GM18517 (cell line): Measurements from ENCODE around the gene CCSER2.
"Not testable (repeated sequence)": the region's sequence is repeated elsewhere in the genome, so short reads cannot be mapped to it uniquely, and the experiment has no call there.

Experiments
- ATAC-seq: cut with Tn5 transposase; IDR thresholded peaks from one replicate; pipeline ENCODE4 v1.9.1; 2021; ENCODE audit warnings: mild to moderate bottlenecking, moderate library complexity; ENCODE audit not compliant: unreplicated experiment

CCSER2 gene

DNA sequence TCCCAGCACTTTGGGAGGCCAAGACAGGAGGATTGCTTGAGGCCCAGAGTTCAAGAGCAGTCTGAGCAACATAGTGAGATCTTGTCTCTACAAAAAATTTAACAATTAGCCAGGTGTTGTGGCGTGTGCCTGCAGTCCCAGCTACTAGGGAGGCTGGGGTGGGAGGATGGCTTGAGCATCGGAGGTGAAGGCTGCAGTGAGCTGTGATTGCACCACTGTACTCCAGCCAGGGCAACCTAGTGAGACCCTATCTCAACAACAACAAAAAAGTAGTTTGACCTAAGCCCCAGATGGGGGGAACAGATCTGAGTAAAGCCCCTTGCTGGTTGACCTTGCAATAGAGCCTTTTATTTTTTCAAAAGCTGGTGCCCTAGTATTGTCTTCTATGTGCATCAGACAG is 15.6 kb upstream of the CCSER2 start:
- ATAC-seq: no peak

DNA sequence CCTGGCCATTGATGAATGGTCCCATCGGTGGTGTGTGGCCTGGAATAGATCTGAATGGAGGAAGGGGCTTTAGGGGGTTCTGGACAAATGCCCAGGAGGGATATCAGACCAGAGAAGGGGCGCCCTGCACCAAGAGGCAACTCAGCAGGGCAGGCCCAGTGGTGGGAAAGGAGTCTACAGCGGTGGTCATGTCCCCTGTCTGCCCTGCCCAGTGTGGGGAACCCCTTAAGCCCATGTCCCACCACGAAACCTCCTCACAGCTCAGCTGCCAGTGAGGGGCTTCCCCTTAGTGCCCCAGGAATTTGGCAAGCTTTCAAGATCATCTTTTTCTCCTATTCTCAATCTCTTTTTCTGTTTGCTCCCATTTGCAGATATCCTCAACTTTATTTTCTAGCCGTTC is 14.1 kb upstream of the CCSER2 start:
- no peak for ATAC-seq

DNA sequence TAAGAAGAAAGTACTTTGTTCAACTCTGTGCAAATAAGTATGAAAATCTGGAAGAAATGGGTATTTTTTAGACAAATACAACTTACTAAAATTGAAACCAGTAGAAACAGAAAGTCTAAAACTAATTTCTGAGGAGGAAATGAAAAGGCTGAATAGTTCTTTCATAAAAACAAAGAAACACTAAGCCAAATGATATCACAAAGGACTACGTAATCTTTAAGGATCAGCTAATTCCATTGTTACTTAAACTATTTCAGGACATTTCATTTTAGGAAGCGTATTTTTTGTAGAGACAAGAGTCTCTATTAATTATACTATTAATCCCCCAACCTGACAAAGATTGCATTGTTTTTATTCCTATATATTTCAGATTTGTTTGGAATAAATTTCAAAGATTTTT is 11.2 kb upstream of the CCSER2 start:
- ATAC-seq: no peak

DNA sequence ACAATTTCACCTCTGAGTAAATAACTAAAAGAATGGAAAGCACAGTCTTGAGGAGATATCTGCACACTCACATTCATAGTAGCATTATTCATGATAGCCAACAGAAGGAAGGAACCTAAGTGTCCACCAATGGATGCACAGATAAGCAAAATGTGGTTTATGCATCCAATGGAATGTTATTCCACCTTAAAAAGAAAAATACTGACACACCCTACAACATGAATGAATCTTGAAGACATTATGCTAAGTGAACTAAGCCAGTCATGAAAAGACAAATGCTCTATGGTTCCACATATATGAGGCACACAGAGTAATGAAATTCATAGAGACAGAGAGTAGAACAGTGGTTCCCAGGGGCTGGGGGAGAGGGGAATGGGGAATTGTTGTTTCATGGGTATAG is 6.5 kb upstream of the CCSER2 start:
- no peak for ATAC-seq

DNA sequence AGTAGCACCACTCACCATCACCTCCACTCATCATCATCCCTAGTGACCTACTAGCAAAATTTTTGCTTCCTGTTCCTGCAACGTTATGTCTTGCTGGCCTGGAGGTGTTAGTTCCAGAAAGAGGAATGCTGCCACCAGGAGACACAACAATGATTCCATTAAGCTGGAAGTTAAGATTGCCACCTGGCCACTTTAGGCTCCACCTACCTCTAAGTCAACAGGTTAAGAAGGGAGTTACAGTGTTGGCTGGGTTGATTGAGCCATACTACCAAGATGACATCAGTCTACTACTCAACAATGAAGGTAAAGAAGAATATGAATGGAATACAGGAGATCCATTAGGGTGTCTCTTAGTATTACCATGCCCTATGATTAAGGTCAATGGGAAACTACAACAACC is 4.8 kb upstream of the CCSER2 start:
- ATAC-seq: not testable (repeated sequence)

DNA sequence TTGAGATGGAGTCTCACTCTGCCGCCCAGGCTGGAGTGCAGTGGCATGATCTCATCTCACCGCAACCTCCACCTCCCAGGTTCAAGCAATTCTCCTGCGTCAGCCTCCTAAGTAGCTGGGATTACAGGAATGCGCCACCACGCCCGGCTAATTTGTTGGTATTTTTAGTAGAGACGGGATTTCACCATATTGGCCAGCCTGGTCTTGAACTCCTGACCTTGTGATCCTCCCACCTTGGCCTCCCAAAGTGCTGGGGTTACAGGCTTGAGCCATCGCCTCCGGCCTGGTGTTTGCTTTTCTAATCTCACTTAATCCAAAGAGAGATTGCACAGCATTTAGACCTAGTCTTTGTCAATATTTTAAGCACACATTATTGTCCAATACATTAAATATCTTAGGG is 1.4 kb upstream of the CCSER2 start:
- ATAC-seq: not testable (repeated sequence)

DNA sequence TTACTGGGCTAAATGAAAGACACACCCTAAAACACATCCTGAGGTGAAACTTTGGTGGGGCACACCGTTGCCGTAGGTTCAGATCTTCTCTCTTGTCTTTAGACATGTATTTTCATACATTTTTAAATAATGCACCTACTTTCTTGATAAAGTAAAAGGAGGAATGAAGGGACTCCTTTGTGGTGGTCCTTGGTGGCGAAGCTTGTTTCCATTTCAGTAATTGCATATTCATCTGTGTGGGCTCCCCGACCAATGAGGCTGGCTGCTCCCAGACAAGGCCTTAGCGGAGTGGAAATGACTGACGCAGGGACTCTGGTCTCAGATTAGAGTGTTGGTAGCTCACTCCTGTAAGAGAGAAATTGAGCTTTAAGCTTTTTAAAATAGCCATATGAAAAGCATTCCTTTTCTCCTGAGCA is 815 bp downstream of the CCSER2 start:
- peak; percentile 20 for ATAC-seq

DNA sequence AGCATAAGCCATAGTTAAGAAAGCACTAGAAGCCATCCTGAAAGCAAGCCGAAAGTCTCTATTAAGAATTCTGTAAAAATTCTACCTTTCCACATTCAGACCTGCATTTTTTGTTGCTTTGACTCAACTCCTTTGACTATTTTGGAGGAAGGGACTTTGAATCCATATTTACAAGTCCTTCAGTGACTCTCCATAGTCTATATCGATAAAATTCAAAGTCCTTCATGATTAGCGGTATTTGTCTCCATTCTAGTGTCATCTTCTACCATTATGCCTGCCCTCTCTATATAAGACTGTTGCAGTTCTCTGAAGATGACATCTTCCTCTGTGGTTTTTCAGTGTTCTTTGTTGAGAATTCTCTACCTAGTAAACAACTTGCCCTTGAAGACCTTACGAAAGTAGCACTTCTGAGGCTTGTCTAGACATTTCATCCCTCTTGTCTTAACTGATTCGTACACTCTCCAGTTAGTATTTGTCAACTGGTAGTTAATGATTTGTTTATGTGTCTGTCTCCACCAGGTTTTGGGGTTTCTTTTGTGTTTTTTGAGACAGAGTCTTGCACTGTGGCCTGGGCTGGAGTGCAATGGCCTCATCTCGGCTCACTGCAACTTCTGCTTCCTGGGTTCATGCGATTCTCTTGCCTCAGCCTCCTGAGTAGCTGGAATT is 1.7 kb downstream of the CCSER2 start:
- peak; percentile 79 for ATAC-seq

DNA sequence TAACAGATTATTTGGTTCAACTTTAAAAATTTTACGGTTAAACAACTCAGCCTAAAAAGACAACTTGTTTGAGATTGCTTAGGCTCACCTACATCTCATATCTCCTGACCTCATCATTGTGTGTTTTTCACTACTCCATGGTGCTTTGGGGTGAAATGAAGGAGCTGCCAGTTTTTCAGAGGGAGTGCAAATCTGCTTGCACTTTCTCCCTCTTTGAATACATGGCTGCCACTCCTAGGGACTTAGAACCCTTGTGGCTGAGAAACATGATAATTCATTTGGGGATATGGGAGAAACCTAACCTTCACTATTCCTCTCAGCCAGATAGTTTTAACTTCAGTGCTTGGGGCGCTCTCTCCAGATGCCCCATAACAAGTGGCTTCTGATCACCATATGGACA is 2.7 kb downstream of the CCSER2 start:
- no peak for ATAC-seq

DNA sequence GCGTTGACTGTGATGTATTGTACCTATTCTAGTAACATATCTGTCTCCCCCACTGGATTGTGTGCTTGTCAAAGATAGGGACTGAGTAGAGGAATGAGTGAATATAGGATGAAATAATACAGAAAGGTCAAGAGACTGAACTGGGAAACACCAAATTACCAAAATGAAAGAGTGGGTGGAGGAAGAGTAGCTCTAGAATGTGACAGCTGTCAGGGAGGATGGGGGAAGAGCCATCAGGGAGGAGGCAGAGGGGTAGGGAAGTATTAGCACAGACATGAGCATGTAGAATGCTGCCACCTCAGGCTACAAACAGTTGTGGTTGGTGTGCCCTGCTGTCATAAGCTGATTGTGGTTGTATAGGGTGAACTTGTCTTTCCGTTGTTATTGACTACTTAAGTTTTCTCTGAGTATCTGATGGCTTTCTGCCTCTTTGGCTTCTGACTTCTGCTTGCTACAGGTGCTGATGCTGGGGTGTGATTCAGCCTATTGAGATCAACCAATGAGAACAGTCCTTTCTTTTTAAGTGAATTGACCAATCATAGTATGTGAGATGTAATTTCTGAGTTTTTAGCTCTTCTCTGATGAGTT is 5.6 kb downstream of the CCSER2 start:
- ATAC-seq: peak; percentile 46

DNA sequence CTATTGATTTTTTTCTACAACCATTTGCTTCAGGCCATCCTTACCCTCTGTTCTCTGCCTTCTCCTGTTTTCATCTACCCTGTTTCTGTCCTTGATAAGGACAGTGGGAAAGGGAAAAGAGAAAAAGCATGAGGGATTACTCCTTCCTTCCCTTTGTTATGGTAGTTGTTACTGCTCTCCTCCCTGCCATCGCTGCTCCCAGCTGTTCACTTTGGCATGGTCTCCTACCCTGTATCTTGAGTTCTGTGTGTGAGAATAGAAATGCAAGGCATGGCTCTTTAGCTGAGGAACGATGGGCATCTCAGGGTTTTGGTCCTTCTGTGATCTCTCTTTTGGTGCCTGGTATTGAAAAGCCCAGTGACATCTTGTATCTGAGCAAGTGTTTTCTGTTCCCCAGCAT is 6.4 kb downstream of the CCSER2 start:
- ATAC-seq: no peak

DNA sequence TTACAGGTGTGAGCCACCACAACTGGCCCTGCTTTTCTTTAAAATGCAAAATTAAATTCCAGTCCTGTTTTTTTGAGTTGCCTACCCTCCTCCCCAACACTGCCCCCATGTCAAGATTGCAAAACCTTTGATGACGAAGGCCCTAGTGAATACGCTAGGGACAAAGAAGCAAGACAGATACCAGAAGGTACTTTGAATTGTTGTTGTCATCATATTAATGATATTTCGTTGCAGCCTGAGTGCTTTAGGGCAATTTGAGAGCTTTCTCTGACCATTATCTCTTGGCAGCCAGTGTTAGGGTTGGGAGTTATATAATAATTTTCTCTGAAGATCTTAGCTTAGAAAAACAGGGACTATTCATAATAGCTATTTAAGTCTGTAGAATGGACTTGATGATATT is 7.1 kb downstream of the CCSER2 start:
- no peak for ATAC-seq

DNA sequence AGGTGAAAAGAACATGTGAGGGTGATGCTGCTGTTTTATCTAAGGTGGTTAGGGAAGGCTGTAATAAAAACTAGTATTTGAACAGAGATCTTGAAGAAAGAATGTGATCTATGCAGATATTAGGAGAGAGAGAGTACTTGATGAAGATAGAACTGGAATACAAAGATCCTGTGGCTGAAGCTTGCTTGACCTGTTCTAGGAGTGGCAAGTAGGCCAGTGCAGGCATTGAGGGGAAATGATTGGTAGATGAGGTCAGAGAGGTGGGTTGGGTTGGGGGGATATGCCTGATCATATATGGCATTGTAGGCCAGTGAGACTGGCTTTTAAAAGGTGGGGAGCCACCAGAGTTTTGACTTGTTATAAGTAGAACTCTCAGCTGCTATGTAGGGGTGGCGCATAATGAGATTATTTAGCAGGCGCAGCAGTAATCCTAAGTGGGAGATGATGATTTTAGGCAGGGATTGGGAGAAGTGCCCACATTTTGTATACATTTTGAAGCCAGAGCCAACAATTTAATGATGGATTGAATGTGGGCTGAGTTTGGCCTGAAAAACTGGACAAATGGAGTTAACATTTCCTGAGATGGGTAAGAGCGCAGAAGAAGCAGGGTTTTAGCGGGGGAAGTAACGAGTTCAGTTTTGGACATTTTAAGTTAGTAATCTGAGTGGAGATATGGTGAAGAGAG is 8.2 kb downstream of the CCSER2 start:
- ATAC-seq: no peak

DNA sequence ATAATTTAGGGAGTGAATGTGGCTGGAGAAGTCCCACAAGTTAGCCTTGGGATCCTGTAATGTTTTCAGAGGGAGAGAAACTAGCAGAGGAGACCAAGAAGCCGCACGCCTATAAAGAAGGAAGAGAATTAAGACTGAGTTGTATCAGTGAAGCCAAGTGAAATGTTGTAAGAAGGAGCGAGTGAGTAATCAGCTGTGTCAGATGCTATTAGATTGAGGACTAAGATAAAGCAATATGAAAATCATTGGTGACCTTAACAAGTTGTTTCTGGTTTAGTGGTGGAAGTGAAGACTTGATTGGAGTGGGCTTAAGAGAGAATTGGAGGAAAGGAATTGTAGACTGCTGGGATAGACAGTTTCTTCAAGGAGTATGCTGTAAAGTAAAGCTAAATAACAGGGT is 8.8 kb downstream of the CCSER2 start:
- no peak for ATAC-seq

DNA sequence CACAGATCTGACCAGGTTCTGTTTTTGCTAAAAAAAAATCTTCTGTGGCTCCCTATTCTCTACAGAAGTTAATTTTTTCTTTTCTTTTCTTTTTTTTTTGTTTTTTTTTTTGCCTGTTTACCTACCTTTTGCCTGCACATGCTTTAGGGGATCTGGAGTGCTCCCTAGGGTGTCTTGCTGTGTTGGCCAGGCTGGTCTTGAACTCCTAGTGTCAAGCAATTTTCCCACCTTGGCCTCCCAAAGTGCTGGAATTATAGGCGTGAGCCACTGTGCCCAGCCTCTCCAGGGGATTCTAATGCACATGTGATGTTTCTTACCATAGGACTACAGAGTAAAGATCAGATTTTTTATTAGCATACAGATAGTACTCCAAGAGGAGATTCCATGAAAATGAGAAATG is 10.6 kb downstream of the CCSER2 start:
- no peak for ATAC-seq

DNA sequence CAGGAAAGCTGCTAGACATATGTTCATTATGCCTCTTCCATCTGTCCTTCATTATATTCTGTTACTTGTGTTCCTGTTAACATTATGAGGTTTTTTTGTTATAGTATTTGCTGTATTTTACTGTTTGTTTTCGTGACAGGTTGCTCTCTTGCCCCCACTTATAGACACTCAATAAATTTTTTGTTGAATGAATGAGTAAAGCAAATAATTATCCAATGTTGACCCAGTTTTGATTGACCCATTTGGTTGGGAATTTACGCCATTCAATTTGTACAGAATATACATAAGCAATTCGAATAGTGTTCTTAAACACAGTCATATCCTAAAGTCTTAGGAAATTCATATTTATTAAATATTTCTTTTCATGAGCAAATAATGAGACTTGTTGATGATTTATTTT is 11.8 kb downstream of the CCSER2 start:
- no peak for ATAC-seq

DNA sequence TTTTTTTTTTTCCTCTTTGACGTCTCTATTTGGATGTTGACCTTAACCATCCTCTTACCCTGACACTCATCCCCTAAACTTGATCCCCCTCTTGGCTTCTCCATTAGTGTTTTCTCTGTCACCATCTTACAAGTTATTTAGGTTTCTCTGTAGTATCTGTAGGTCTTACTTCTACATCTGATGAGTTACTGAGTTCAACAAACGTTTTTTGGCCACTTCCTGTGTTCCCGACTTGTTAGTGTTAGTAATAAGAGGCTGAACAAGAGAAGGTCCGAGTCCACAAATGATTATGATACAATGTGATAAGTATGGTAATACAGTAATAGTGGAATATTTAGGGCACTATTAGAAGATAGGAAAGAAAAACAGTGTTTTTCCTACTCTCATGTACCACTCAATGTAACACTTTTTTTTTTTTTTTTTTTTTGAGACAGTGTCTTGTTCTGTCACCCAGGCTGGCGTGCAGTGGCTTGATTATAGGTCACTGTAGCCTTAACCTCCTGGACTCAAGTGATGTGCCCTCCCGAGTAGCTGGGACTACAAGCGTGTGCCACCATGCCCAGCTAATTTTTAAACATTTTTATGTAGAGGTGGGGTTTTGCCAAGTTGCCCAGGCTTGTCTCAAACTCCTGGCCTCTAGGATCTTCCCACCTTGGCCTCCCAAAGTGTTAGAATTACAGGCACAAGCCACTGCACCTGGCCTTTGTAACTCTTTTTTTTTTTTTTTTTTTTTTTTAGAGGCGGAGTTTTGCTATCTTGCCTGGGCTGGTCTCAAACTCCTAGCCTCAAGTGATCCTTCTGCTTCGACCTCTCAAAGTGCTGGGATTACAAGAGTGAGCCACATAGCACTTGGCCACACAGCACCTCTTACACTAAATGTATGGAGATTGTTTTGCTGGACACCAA is 12.5 kb downstream of the CCSER2 start:
- no peak for ATAC-seq

DNA sequence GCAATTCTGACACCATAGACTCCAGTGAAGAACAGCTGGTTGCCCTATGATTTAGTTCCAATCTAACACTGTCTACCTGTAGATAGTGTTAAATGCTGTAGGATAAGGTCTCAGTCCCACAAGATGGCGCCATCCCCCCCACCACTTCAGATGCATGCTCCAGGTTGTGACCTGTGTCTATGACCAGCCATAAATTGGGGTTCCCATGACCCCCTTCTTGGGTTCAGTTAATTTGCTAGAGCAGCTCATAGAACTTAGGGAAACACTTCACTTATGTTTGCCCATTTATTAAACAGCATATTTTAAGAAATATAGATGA is 13.1 kb downstream of the CCSER2 start:
- no peak for ATAC-seq

DNA sequence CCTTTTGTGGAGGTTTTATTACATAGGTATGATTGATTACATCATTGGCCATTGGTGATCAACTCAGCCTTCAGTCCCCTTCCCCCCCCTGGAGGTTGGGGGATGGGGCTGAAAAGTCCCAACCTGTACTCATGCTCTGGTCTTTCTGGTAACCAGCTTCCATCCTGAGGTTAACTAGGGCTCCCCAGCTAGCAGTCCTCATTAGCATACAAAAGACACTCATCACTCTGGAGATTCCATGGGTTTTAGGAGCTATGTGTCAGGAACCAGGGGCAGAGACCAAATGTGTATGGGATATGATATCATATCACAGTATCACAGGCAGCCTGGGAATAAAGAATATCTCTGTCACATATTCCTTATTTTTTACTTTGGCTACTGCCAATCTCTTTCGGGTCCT is 13.6 kb downstream of the CCSER2 start:
- ATAC-seq: no peak

DNA sequence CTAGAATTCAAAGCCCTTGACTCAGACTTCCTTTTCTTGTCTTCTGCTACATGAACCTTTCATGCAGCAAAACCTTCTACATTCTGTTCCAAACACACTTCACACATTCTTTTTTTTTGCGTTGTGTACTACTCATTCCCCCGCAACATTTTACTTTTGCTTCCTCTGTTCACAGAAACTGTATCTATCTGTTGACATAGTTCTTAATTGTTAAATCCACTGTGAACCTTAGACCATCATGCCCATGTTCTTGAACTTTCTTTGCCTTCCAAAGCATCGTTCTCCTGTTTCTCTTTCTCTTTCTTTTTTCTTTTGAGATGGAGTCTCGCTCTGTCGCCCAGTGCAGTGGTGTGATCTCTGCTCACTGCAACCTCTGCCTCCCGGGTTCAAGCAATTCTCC is 14.2 kb downstream of the CCSER2 start:
- peak; percentile 72 for ATAC-seq

DNA sequence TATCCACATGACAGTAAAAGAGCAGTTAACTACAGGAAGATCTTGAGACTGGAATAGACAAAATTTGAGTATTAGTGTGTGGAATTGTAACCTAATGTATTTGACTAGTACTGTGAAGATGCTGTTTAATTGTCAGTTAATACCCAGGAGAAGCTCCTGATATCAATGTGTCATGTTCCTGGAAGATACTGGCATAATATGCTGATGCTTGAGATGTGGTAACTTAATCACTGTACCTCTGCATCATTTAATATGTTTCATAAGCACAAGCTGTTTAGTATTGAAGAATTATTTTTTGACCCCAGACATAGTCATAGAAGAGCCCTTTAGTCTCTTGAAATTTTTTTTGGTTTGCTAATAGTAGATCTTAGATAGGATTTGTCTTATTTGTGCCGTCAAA is 15.4 kb downstream of the CCSER2 start:
- no peak for ATAC-seq

DNA sequence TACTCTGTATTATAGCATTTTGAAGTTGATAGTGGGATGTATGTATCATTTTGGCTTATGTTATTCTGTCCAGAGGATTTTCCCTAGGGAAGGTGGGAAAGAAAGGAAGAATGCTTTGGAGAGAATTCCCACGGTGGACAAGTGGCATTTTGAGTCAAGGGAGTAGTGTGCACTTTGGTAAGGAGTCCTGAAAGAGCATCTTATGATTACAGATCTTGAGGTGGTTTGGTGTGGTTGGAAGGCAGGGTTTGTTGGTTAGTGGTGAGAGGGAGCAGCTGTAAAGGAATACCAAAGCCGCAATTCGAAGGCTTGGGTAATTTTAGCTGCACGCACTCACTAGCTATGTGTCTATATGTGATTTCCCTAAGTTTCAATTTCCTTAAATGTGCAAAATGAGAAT is 16.1 kb downstream of the CCSER2 start:
- no peak for ATAC-seq
